Measurements from ENCODE around the gene PRKG2. TPM values are rescaled to one million over a fixed set of nuclear protein-coding genes. Genes with fewer than 3 reads are reported as not detected.

Gene PRKG2
- polyA plus RNA-seq, 2 of the 4 experiments (the other 2 are of a cell fraction) = 0.96 to 5.3 TPM

DNA sequence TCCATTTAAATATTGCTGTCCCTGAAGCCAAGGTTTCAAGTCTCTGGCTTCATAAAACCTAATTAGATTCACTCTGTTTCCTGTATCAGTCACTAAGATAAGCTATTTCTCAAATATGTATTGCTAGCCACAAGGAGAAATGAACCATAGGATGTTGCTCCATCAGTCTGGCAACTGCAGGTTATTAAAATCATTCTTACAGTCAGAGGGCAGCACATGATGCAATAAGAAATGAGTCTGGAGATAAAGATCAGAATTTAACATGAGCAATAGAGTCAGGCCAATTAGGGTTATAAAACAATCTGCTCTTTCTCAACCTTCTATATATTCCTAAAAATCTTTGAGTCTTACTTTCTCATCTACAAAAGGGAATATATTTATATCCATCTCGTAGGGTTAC, 7.2 kb downstream of the PRKG2 start:
- no peak for FAIRE-seq
- Histone ChIP-seq H3K4me1 (no peaks in the 10 kb centered on the region), H3K27ac (no peak overlapping the region), H3K9me3 (peaks cover 2% of the 10 kb centered on the region; the same call in 1 of the 3 replicates), H3K4me2 (no peak overlapping the region), H3K4me3 (no peak overlapping the region)
- ChIA-PET POLR2A (no interaction called here), CTCF (no interaction called here)
- TF ChIP-seq NPAS2 (CRISPR knock-in tag; IDR thresholded peaks at IDR 0.05; ENCODE audit: borderline replicate concordance) = no peak
- no peak for TF ChIP-seq CBX8 (IDR thresholded peaks at IDR 0.05)
- TF ChIP-seq POLR2AphosphoS2 (conservative IDR thresholded peaks at IDR 0.05; ENCODE audit: low read length) = no peak
- TF ChIP-seq HEYL (CRISPR knock-in tag; IDR thresholded peaks at IDR 0.05) = no peak
- TF ChIP-seq MAFK (IDR thresholded peaks at IDR 0.05; ENCODE audit: partially characterized antibody) = no peak
- TF ChIP-seq, protein P1, sequence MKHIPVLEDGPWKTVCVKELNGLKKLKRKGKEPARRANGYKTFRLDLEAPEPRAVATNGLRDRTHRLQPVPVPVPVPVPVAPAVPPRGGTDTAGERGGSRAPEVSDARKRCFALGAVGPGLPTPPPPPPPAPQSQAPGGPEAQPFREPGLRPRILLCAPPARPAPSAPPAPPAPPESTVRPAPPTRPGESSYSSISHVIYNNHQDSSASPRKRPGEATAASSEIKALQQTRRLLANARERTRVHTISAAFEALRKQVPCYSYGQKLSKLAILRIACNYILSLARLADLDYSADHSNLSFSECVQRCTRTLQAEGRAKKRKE (CRISPR knock-in tag; IDR thresholded peaks at IDR 0.05; ENCODE audit: low read depth) = no peak
- TF ChIP-seq RAD21 (conservative IDR thresholded peaks at IDR 0.05 in 1 of 2, IDR thresholded peaks at IDR 0.05 in 1 of 2) = no peak
- no peak for TF ChIP-seq CBX2 (IDR thresholded peaks at IDR 0.05; ENCODE audit: borderline replicate concordance, low read depth)
- no peak for TF ChIP-seq BHLHE40 (IDR thresholded peaks at IDR 0.05; ENCODE audit: low read depth, low read length)
- TF ChIP-seq KDM5A (IDR thresholded peaks at IDR 0.05) = no peak
- no peak for TF ChIP-seq CTCF (IDR thresholded peaks at IDR 0.05)
- no peak for TF ChIP-seq KDM1A (IDR thresholded peaks at IDR 0.05; ENCODE audit: low read depth)
- TF ChIP-seq ZFP36 (IDR thresholded peaks at IDR 0.05; ENCODE audit: borderline replicate concordance, partially characterized antibody) = no peak
- no peak for TF ChIP-seq HOXA7 (CRISPR knock-in tag; IDR thresholded peaks at IDR 0.05)
- no peak for TF ChIP-seq ZC3H11A (IDR thresholded peaks at IDR 0.05)
- TF ChIP-seq FOSL2 (IDR thresholded peaks at IDR 0.05) = no peak
- TF ChIP-seq FOSL2 (CRISPR knock-in tag; IDR thresholded peaks at IDR 0.05) = no peak
- TF ChIP-seq ESRRA (IDR thresholded peaks at IDR 0.05; ENCODE audit: borderline replicate concordance, low read length) = no peak
- WGBS (ENCODE audit: missing lambda C conversion rate) = 4% methylated on average over 1 of the region's 1 CpG
- DNase-seq (ENCODE audit: low read depth in 1 of 2, low spot score in 1 of 2) = no peak
- ATAC-seq = no peak

DNA sequence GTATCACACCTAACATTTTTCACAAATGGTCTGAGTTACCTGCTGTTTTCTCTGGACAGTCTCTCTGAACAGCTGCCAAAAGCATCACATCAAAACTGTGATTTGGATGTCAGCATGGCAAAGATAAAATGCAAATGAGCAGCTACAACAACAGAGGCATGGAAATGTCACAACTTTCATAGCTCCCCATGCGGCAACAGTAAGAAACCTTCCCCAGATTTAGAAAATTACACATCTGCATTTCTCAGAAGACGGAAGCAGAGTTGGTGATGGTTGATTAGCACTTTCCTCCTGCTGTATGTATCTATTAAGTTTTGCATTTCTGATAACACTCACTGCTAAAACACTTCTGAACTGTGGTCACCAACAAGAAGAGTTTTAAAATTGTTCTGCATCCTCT, 9.7 kb downstream of the PRKG2 start:
- ChIA-PET CTCF (no interaction called here), POLR2A (no interaction called here)
- no peak overlapping the region for H3K27ac ChIP-seq
- TF ChIP-seq ZFP36 (IDR thresholded peaks at IDR 0.05; ENCODE audit: borderline replicate concordance, partially characterized antibody) (no peak), JUN (IDR thresholded peaks at IDR 0.05) (no peak), RAD21 (conservative IDR thresholded peaks at IDR 0.05 in 1 of 2, IDR thresholded peaks at IDR 0.05 in 1 of 2) (no peak), POLR2A (IDR thresholded peaks at IDR 0.05; ENCODE audit: low read length) (no peak), HEYL (CRISPR knock-in tag; IDR thresholded peaks at IDR 0.05) (no peak), PHF8 (IDR thresholded peaks at IDR 0.05; ENCODE audit: borderline replicate concordance, low read depth) (no peak), SREBF2 (IDR thresholded peaks at IDR 0.05) (no peak), FOXS1 (CRISPR knock-in tag; IDR thresholded peaks at IDR 0.05) (no peak), MYC (IDR thresholded peaks at IDR 0.05; ENCODE audit: borderline replicate concordance, low read length) (no peak), GATA3 (IDR thresholded peaks at IDR 0.05; ENCODE audit: borderline replicate concordance) (no peak), NFE2L2 (conservative IDR thresholded peaks at IDR 0.05; ENCODE audit: low read length) (no peak)
- TF ChIP-seq, protein P2, sequence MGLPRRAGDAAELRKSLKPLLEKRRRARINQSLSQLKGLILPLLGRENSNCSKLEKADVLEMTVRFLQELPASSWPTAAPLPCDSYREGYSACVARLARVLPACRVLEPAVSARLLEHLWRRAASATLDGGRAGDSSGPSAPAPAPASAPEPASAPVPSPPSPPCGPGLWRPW (IDR thresholded peaks at IDR 0.05) = no peak
- TF ChIP-seq, protein P3, sequence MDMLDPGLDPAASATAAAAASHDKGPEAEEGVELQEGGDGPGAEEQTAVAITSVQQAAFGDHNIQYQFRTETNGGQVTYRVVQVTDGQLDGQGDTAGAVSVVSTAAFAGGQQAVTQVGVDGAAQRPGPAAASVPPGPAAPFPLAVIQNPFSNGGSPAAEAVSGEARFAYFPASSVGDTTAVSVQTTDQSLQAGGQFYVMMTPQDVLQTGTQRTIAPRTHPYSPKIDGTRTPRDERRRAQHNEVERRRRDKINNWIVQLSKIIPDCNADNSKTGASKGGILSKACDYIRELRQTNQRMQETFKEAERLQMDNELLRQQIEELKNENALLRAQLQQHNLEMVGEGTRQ (IDR thresholded peaks at IDR 0.05) = no peak
- ATAC-seq = no peak
- DNase-seq (ENCODE audit: low read depth in 1 of 2, low spot score in 1 of 2) = no peak
- no peaks in the 10 kb centered on the region for H3K4me1 ChIP-seq
- H3K9me3 ChIP-seq = no peaks in the 10 kb centered on the region
- WGBS (ENCODE audit: missing lambda C conversion rate) = 63% methylated on average over 2 of the region's 2 CpGs
- H3K4me2 ChIP-seq = no peak overlapping the region
- no peak overlapping the region for H3K4me3 ChIP-seq
- no peak for FAIRE-seq
